Measurements from ENCODE around the gene OST4.

Gene OST4

DNA sequence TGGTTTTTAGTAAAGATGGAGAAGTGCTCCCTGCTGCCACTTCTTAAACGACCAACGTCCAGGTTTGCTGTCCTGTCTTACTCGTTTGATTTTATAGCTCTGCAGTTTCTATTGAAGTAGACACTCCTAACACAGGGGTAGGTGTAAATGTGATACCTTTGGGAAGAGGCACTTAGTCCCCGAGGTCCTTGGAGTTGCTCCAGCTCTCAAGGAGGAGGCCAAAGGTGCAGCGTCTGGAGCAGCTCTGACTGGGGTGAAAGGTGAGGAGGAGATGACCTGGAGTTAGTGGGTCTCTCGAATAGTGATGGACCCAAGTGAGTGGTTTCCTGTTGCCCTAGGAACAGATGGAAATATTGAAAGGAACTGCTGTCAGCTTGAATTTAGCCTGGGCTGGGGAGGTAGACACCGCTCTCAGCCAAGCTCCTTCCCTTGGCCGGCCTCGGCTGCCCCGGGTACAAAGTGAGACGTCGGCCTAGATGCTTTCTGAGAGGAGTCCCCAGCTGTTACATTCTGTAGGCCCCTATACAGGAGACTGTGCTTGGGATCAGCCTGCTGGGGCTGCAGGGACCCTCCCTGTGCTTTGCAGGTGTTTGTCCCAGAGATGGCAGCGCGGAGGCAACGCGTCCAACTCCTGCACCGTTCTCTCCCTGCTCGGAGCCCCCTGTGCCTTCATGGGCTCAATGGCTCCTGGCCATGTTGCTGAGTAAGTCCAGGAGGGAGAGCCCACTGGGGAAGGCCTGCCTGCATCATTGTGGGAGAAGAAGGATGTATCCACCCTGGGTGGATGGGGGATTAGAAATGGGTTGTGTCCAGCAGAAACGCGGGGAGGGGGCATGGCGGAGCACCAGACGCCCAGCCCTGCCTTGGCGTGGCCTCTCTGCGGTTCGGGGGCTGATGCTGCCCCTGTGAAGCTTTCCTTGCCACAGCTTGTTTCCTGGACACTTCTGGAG, 20.6 kb upstream of the OST4 start:
- H3K4me3 ChIP-seq (ENCODE audit: low read depth, low read length), result no peak overlapping the region
- TF ChIP-seq CTCF (IDR thresholded peaks at IDR 0.05; ENCODE audit: borderline replicate concordance, insufficient read depth, low read depth, low read length), result no peak

DNA sequence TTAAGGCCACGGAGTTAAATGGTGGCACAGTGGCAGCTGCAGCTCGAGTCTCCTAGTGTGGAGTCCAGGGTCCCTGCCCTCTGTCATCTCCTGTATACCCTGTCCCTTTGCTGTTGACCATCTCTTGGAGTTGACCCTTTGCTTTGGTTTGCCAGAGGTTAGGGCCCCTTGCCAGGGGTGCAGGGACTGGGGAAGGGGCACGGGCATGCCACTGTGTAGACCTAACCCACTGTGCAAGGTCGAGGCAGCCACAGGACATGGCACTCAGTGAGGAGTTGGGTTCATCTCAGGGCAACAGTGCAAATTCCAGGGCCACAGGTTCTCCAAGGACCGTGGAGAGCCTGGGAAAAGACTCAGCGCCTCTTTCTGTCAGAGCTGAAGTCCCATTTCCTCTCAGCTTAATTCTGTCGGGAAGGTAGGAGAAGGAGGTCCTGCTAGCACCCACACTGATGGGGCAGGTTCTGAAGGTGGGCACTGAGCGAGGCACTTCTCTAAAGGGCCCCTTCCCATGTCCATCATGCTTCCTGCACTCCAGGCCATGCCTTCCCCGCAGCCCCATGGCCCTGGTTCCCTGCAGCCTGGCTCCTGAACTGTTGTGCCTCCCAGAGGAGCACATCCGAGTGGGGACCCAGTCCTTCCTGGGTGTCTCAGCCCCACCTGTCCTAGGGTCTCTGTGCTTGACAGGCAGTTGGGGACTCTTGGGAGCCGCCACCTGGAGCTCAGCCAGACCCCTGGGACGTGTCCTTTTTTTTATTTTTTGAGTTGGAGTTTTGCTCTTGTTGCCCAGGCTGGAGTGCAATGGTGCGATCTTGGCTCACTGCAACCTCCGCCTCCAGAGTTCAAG, 17.9 kb upstream of the OST4 start:
- no peak for TF ChIP-seq CTCF (IDR thresholded peaks at IDR 0.05; ENCODE audit: borderline replicate concordance, insufficient read depth, low read depth, low read length)
- H3K4me3 ChIP-seq (ENCODE audit: low read depth, low read length), result no peak overlapping the region

GRCh38 chr2:27088634-27089033, 17.2 kb upstream of the OST4 start:
- no peak overlapping the region for H3K4me3 ChIP-seq (ENCODE audit: low read depth, low read length)

GRCh38 chr2:27087823-27088410, 16.5 kb upstream of the OST4 start:
- no peak for TF ChIP-seq CTCF (IDR thresholded peaks at IDR 0.05; ENCODE audit: borderline replicate concordance, insufficient read depth, low read depth, low read length)
- H3K4me3 ChIP-seq (ENCODE audit: low read depth, low read length), result no peak overlapping the region

More at GRCh38 chr2:27088634-27089033, 17.2 kb upstream of the OST4 start:
- no peak for TF ChIP-seq CTCF (IDR thresholded peaks at IDR 0.05; ENCODE audit: borderline replicate concordance, insufficient read depth, low read depth, low read length)

- TF ChIP-seq CTCF (IDR thresholded peaks at IDR 0.05; ENCODE audit: borderline replicate concordance, insufficient read depth, low read depth, low read length), result no peak
Measured at GRCh38 chr2:27086724-27087593, 15.5 kb upstream of the OST4 start, which contains the start of gene KHK. Gene KHK (plus strand): TSS chr2:27086772. CDS start chr2:27087260, 488 bp downstream.

GRCh38 chr2:27086090-27086723, 14.8 kb upstream of the OST4 start:
- H3K4me3 ChIP-seq (ENCODE audit: low read depth, low read length), result peak overlapping the region; percentile 43
- peak; percentile 96 for TF ChIP-seq CTCF (IDR thresholded peaks at IDR 0.05; ENCODE audit: borderline replicate concordance, insufficient read depth, low read depth, low read length)

More at GRCh38 chr2:27086724-27087593, 15.5 kb upstream of the OST4 start, which contains the start of gene KHK:
- H3K4me3 ChIP-seq (ENCODE audit: low read depth, low read length), result peak within 1 kb of the TSS; percentile 43
